GM18508 (cell line): ENCODE measurements around the gene SH3RF3.

Experiments
- ATAC-seq: cut with Tn5 transposase; IDR thresholded peaks from one replicate; pipeline ENCODE4 v1.9.1; 2021; ENCODE audit warnings: moderate number of reproducible peaks; ENCODE audit not compliant: insufficient read depth, unreplicated experiment

The SH3RF3 gene

GRCh38 chr2:109452318-109453305 lies 323.6 kb downstream of the SH3RF3 start:
- ATAC-seq = no peak

GRCh38 chr2:109453371-109453995 lies 324.5 kb downstream of the SH3RF3 start:
- ATAC-seq = no peak

- no peak for ATAC-seq
Observed at GRCh38 chr2:109454304-109454703, 325.3 kb downstream of the SH3RF3 start.

- no peak for ATAC-seq
Observed at GRCh38 chr2:109454765-109455394, 325.9 kb downstream of the SH3RF3 start.

GRCh38 chr2:109455731-109456691 lies 327.0 kb downstream of the SH3RF3 start:
- ATAC-seq = no peak

GRCh38 chr2:109456776-109457175 lies 327.8 kb downstream of the SH3RF3 start:
- ATAC-seq = no peak

- ATAC-seq = no peak
Observed at GRCh38 chr2:109457366-109457765, 328.4 kb downstream of the SH3RF3 start.

- no peak for ATAC-seq
Observed at GRCh38 chr2:109457794-109458193, 328.8 kb downstream of the SH3RF3 start.

- no peak for ATAC-seq
Observed at GRCh38 chr2:109458512-109458911, 329.5 kb downstream of the SH3RF3 start.

- ATAC-seq = no peak
Observed at GRCh38 chr2:109459485-109459884, 330.5 kb downstream of the SH3RF3 start.

GRCh38 chr2:109460553-109461324 lies 331.7 kb downstream of the SH3RF3 start:
- ATAC-seq = no peak

GRCh38 chr2:109463236-109463635 lies 334.2 kb downstream of the SH3RF3 start:
- ATAC-seq = no peak

- ATAC-seq = no peak
Observed at GRCh38 chr2:109463891-109464290, 334.9 kb downstream of the SH3RF3 start.

- ATAC-seq = no peak
Observed at GRCh38 chr2:109466674-109467575, 337.9 kb downstream of the SH3RF3 start.

- ATAC-seq = no peak
Observed at GRCh38 chr2:109467701-109468100, 338.7 kb downstream of the SH3RF3 start.

- ATAC-seq = no peak
Observed at GRCh38 chr2:109468893-109469292, 339.9 kb downstream of the SH3RF3 start.

GRCh38 chr2:109471658-109472057 lies 342.7 kb downstream of the SH3RF3 start:
- ATAC-seq = no peak

GRCh38 chr2:109472331-109472959 lies 343.4 kb downstream of the SH3RF3 start:
- ATAC-seq = no peak
